NCI-H1436 treated with DMSO at 0.1 percent for 48 hours (cell line): ENCODE results near the gene EIF3B.
"Not testable (repeated sequence)": the region's sequence is repeated elsewhere in the genome, so short reads cannot be mapped to it uniquely, and the experiment has no call there.

Experiments used
- DNase-seq: peaks from one replicate; lab custom pipeline; 2025; lab: John Stamatoyannopoulos, UW

EIF3B gene

GRCh38 chr7:2376351-2377154, 21.9 kb downstream of the EIF3B start:
- DNase-seq: no peak

- not testable (repeated sequence) for DNase-seq
Measured at GRCh38 chr7:2377492-2377891, 22.9 kb downstream of the EIF3B start.

- not testable (repeated sequence) for DNase-seq
Measured at GRCh38 chr7:2378125-2378524, 23.5 kb downstream of the EIF3B start.

- DNase-seq: no peak
Measured at GRCh38 chr7:2379161-2379560, 24.5 kb downstream of the EIF3B start.

- no peak for DNase-seq
Measured at GRCh38 chr7:2379821-2380450, 25.3 kb downstream of the EIF3B start.

- DNase-seq: no peak
Measured at GRCh38 chr7:2380461-2380860, 25.8 kb downstream of the EIF3B start.

GRCh38 chr7:2381227-2381626, 26.6 kb downstream of the EIF3B start:
- no peak for DNase-seq

- DNase-seq: no peak
Measured at GRCh38 chr7:2381881-2382509, 27.4 kb downstream of the EIF3B start.

GRCh38 chr7:2383543-2384274, 29.1 kb downstream of the EIF3B start:
- no peak for DNase-seq

GRCh38 chr7:2384354-2385243, 30.0 kb downstream of the EIF3B start:
- no peak for DNase-seq

GRCh38 chr7:2386122-2386521, 31.5 kb downstream of the EIF3B start:
- not testable (repeated sequence) for DNase-seq

- DNase-seq: no peak
Measured at GRCh38 chr7:2386964-2387669, 32.5 kb downstream of the EIF3B start.

GRCh38 chr7:2387897-2388636, 33.4 kb downstream of the EIF3B start:
- no peak for DNase-seq

GRCh38 chr7:2388637-2388954, 34.0 kb downstream of the EIF3B start:
- DNase-seq: no peak

- DNase-seq: not testable (repeated sequence)
Measured at GRCh38 chr7:2390020-2390816, 35.6 kb downstream of the EIF3B start.

GRCh38 chr7:2393706-2394105, 39.1 kb downstream of the EIF3B start:
- no peak for DNase-seq

GRCh38 chr7:2394566-2395082, 40.0 kb downstream of the EIF3B start:
- no peak for DNase-seq

- DNase-seq: no peak
Measured at GRCh38 chr7:2398506-2398905, 43.9 kb downstream of the EIF3B start.
